Smooth muscle cell (in vitro differentiated cells): ENCODE measurements around the gene DAB1. TPM values are rescaled to one million over a fixed set of nuclear protein-coding genes. Genes with fewer than 3 reads are reported as not detected.

Source experiments
- DNase-seq: peaks from one replicate; lab custom pipeline; 2025; ENCODE audit not compliant: unreplicated experiment; lab: John Stamatoyannopoulos, UW
- H2AFZ ChIP-seq: fragments of 200-600 bp; sonication (generic); 2 replicates; pipeline ENCODE4 v1.6.0; 2016; ENCODE audit warnings: antibody characterized with exemption, low read depth, mild to moderate bottlenecking
- H3F3A ChIP-seq: fragments of 200-600 bp; sonication (generic); 2 replicates; pipeline ENCODE4 v1.6.0; 2017; ENCODE audit warnings: antibody characterized with exemption, low read depth
- H3K27ac ChIP-seq: fragments of 200-600 bp; sonication (generic); 2 replicates; pipeline ENCODE4 v1.5.1; 2016; ENCODE audit warnings: low read depth, mild to moderate bottlenecking
- H3K27me3 ChIP-seq: fragments of 200-600 bp; sonication (generic); 2 replicates; pipeline ENCODE4 v1.6.1; 2016; ENCODE audit warnings: low read depth, mild to moderate bottlenecking
- H3K36me3 ChIP-seq: fragments of 200-600 bp; sonication (generic); 2 replicates; pipeline ENCODE4 v1.5.1; 2016; ENCODE audit warnings: low read depth
- H3K4me1 ChIP-seq: fragments of 200-600 bp; sonication (generic); 2 replicates; pipeline ENCODE4 v1.5.1; 2016; ENCODE audit warnings: low read depth
- H3K4me2 ChIP-seq: fragments of 200-600 bp; sonication (generic); 2 replicates; pipeline ENCODE4 v1.6.0; 2016; ENCODE audit warnings: mild to moderate bottlenecking
- H3K4me3 ChIP-seq: fragments of 200-600 bp; sonication (generic); 2 replicates; pipeline ENCODE4 v1.5.1; 2016; ENCODE audit warnings: mild to moderate bottlenecking
- H3K79me2 ChIP-seq: fragments of 200-600 bp; sonication (generic); 2 replicates; pipeline ENCODE4 v1.6.0; 2016; ENCODE audit warnings: low read depth, mild to moderate bottlenecking
- H3K9ac ChIP-seq: fragments of 200-600 bp; sonication (generic); 2 replicates; pipeline ENCODE4 v1.6.0; 2016; ENCODE audit warnings: low read depth
- H3K9me3 ChIP-seq: fragments of 200-600 bp; sonication (generic); replicated peaks from 2 replicates; pipeline ENCODE4 v1.5.1; 2016; ENCODE audit warnings: low read depth
- H4K20me1 ChIP-seq: fragments of 200-600 bp; sonication (generic); 2 replicates; pipeline ENCODE4 v1.6.0; 2016; ENCODE audit warnings: low read depth
- WGBS: methylation state at CpG from one replicate; pipeline ENCODE4 v1.1.7; 2016; ENCODE audit warnings: low lambda C conversion rate; 5-methylcytosine and 5-hydroxymethylcytosine counted together
- polyA plus RNA-seq: library from polyadenylated mRNA; unstranded; fragments of >200 nt; fragmentation: Nextera tagmentation; extraction: Ambion mirVana; gene quantifications from 2 replicates; pipeline ENCODE4 v1.2.1, GENCODE V29; 2016
- total RNA-seq: library from RNA; depleted of rRNA; stranded (reverse); fragments of >200 nt; gene quantifications from 2 replicates; pipeline ENCODE4 v1.2.3, GENCODE V29; 2014
- TF ChIP-seq, protein P1 (sequence below): fragments of 200-600 bp; sonication (generic); IDR thresholded peaks from 2 replicates; pipeline ENCODE4 v1.5.1; 2017; ENCODE audit warnings: borderline replicate concordance, mild to moderate bottlenecking, antibody characterized with exemption; ENCODE audit not compliant: insufficient read depth, poor library complexity, severe bottlenecking

The DAB1 gene
- total and polyA plus RNA-seq, 2 experiments from 2014 or later = 0.22 to 0.30 TPM

DNA sequence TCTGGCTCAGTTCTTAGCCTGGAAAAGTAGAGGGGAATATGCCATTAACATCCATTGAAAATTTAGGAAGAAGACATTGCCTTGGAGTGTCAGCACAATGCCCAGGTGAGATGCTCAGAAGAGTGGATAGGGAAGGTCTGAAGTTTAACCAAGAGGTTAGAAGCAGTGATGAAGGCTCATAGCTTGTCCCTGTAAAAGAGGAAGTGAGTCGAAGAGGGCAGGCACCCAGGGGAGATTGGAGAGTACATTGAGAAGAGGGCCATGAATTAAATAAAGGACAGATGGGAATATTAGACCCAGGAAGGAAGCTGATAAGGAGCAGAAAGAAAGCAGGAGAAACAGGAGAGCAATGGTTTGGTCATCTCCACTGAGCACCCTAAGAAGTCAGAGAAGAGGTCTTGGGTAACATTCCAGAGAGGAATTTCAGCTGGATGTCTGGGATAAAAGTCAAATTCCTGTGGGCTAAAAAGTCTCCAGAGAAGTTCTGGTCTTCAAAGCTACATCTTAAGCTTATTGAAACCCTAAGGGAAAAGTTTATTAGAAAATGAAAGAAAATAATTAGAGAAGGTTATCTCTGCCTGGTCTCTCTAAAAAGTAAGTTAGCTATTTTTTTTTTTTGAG, 475.3 kb downstream of the DAB1 start:
- DNase-seq = no peak
- peak overlapping the region; percentile 61 for H3K4me2 ChIP-seq
- 89% methylated on average over 1 of the region's 1 CpG for WGBS

More for the DNA sequence above, 475.3 kb downstream of the DAB1 start:
- H3K79me2 ChIP-seq = no peaks in the 10 kb centered on the region
- no peaks in the 10 kb centered on the region for H3K4me1 ChIP-seq
- no peaks in the 10 kb centered on the region for H3K27me3 ChIP-seq
- no peaks in the 10 kb centered on the region for H3F3A ChIP-seq
- no peaks in the 10 kb centered on the region for H3K36me3 ChIP-seq
- no peak overlapping the region for H3K9ac ChIP-seq
- TF ChIP-seq, protein P1, sequence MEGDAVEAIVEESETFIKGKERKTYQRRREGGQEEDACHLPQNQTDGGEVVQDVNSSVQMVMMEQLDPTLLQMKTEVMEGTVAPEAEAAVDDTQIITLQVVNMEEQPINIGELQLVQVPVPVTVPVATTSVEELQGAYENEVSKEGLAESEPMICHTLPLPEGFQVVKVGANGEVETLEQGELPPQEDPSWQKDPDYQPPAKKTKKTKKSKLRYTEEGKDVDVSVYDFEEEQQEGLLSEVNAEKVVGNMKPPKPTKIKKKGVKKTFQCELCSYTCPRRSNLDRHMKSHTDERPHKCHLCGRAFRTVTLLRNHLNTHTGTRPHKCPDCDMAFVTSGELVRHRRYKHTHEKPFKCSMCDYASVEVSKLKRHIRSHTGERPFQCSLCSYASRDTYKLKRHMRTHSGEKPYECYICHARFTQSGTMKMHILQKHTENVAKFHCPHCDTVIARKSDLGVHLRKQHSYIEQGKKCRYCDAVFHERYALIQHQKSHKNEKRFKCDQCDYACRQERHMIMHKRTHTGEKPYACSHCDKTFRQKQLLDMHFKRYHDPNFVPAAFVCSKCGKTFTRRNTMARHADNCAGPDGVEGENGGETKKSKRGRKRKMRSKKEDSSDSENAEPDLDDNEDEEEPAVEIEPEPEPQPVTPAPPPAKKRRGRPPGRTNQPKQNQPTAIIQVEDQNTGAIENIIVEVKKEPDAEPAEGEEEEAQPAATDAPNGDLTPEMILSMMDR = no peak
- no peaks in the 10 kb centered on the region for H4K20me1 ChIP-seq
- peak overlapping the region; percentile 42 for H3K27ac ChIP-seq
- H3K9me3 ChIP-seq = no peaks in the 10 kb centered on the region
- H3K4me3 ChIP-seq = no peak overlapping the region
- no peak overlapping the region for H2AFZ ChIP-seq
